WTC11 (cell line): Measurements from ENCODE around the gene GPATCH11. TPM values are rescaled to one million over a fixed set of nuclear protein-coding genes. Genes with fewer than 3 reads are reported as not detected.

Experiments used
- ATAC-seq: fragments of 200-7000 bp; cut with Tn5 transposase; 2 replicates; pipeline ENCODE4 v1.10.0; 2021; ENCODE audit warnings: mild to moderate bottlenecking, moderate library complexity
- CTCF ChIA-PET: fragments of 300-600 bp; sonication (Branson Sonifier 250); formaldehyde crosslinking; loops from one replicate; lab custom pipeline; 2021; ENCODE audit warnings: antibody characterized with exemption; lab: Charles Lee
- POLR2A ChIA-PET: fragments of 350-600 bp; sonication (Branson Sonifier 250); formaldehyde crosslinking; loops from one replicate; lab custom pipeline; 2021; ENCODE audit warnings: antibody characterized with exemption; lab: Charles Lee
- DNase-seq: peaks from one replicate; pipeline ENCODE4 v3.0.0; 2021; ENCODE audit warnings: low spot score
- H3K27ac Mint-ChIP-seq: 2 replicates; pipeline ENCODE4 v1.8.0; 2021; ENCODE audit warnings: mixed read lengths
- H3K27me3 Mint-ChIP-seq: 2 replicates; pipeline ENCODE4 v1.8.0; 2021; ENCODE audit warnings: low read depth, mild to moderate bottlenecking, moderate library complexity, mixed read lengths
- H3K36me3 Mint-ChIP-seq: 2 replicates; pipeline ENCODE4 v1.8.0; 2021; ENCODE audit warnings: mixed read lengths
- H3K4me1 Mint-ChIP-seq: 2 replicates; pipeline ENCODE4 v1.8.0; 2022; ENCODE audit warnings: mixed read lengths
- H3K4me3 Mint-ChIP-seq: 2 replicates; pipeline ENCODE4 v1.8.0; 2021; ENCODE audit warnings: mild to moderate bottlenecking, moderate library complexity, mixed read lengths
- H3K9me3 Mint-ChIP-seq: 2 replicates; pipeline ENCODE4 v1.8.0; 2021; ENCODE audit warnings: mixed read lengths
- ELF4 ChIP-seq: sonication (generic); formaldehyde crosslinking; IDR thresholded peaks from 2 replicates; pipeline ENCODE4 v1.8.1; 2022; ENCODE audit warnings: low read depth, mild to moderate bottlenecking, moderate library complexity, missing genetic modification reagents
- EMX1 ChIP-seq: fragments of 250-450 bp; sonication (Bioruptor Pico); IDR thresholded peaks from 2 replicates; pipeline ENCODE4 v1.8.0; 2021; ENCODE audit warnings: mild to moderate bottlenecking
- FOXJ3 ChIP-seq: sonication (generic); formaldehyde crosslinking; IDR thresholded peaks from 2 replicates; pipeline ENCODE4 v1.9.0; 2021; ENCODE audit warnings: missing genetic modification reagents, mild to moderate bottlenecking, borderline replicate concordance
- GRHL2 ChIP-seq: fragments of 250-450 bp; sonication (Bioruptor Pico); IDR thresholded peaks from 2 replicates; pipeline ENCODE4 v1.8.0; 2022; ENCODE audit warnings: mild to moderate bottlenecking, moderate library complexity; ENCODE audit not compliant: insufficient replicate concordance, severe bottlenecking
- IRF2 ChIP-seq: sonication (generic); formaldehyde crosslinking; IDR thresholded peaks from 2 replicates; pipeline ENCODE4 v1.8.0; 2022; ENCODE audit warnings: low read depth, missing genetic modification reagents, borderline replicate concordance
- PRRX2 ChIP-seq: fragments of 250-450 bp; sonication (Bioruptor Pico); IDR thresholded peaks from 2 replicates; pipeline ENCODE4 v1.8.0; 2021; ENCODE audit warnings: mild to moderate bottlenecking
- SMAD3 ChIP-seq: sonication (generic); formaldehyde crosslinking; IDR thresholded peaks from 2 replicates; pipeline ENCODE4 v1.8.0; 2022; ENCODE audit warnings: missing genetic modification reagents, mild to moderate bottlenecking, borderline replicate concordance
- TP53 ChIP-seq: sonication (generic); formaldehyde crosslinking; IDR thresholded peaks from 2 replicates; pipeline ENCODE4 v1.8.1; 2023; ENCODE audit warnings: mild to moderate bottlenecking, missing genetic modification reagents
- ZNF671 ChIP-seq: fragments of 250-450 bp; sonication (Bioruptor Pico); IDR thresholded peaks from 2 replicates; pipeline ENCODE4 v1.8.0; 2021; ENCODE audit warnings: mild to moderate bottlenecking
- total RNA-seq: library from RNA; stranded (reverse); gene quantifications from 3 replicates; pipeline ENCODE4 v1.2.3, GENCODE V29; 2021
- TF ChIP-seq, protein P1 (sequence below): sonication (generic); formaldehyde crosslinking; IDR thresholded peaks from 2 replicates; pipeline ENCODE4 v1.8.0; 2022; ENCODE audit warnings: mild to moderate bottlenecking, missing genetic modification reagents
- TF ChIP-seq, protein P2 (sequence below): sonication (generic); formaldehyde crosslinking; IDR thresholded peaks from 2 replicates; pipeline ENCODE4 v1.8.0; 2023; ENCODE audit warnings: mild to moderate bottlenecking, missing genetic modification reagents
- TF ChIP-seq, protein P3 (sequence below): sonication (generic); formaldehyde crosslinking; IDR thresholded peaks from 2 replicates; pipeline ENCODE4 v1.8.1; 2023; ENCODE audit warnings: mild to moderate bottlenecking, missing genetic modification reagents
- TF ChIP-seq, protein P4 (sequence below): fragments of 250-450 bp; sonication (Bioruptor Pico); IDR thresholded peaks from 2 replicates; pipeline ENCODE4 v1.9.0; 2021; ENCODE audit warnings: mild to moderate bottlenecking
- TF ChIP-seq, protein P5 (sequence below): sonication (generic); formaldehyde crosslinking; IDR thresholded peaks from 2 replicates; pipeline ENCODE4 v1.8.0; 2022; ENCODE audit warnings: mild to moderate bottlenecking, missing genetic modification reagents
- TF ChIP-seq, protein P6 (sequence below): sonication (generic); formaldehyde crosslinking; IDR thresholded peaks from 2 replicates; pipeline ENCODE4 v1.8.0; 2022; ENCODE audit warnings: mild to moderate bottlenecking, missing genetic modification reagents
- TF ChIP-seq, protein P7 (sequence below): sonication (generic); formaldehyde crosslinking; conservative IDR thresholded peaks from 2 replicates; pipeline ENCODE4 v1.8.1; 2023; ENCODE audit warnings: mild to moderate bottlenecking, low read depth, missing genetic modification reagents, moderate library complexity
- TF ChIP-seq, protein P8 (sequence below): sonication (generic); formaldehyde crosslinking; IDR thresholded peaks from 2 replicates; pipeline ENCODE4 v1.8.1; 2023; ENCODE audit warnings: mild to moderate bottlenecking, missing genetic modification reagents, moderate library complexity
- TF ChIP-seq, protein P9 (sequence below): sonication (generic); formaldehyde crosslinking; IDR thresholded peaks from 2 replicates; pipeline ENCODE4 v1.8.1; 2023; ENCODE audit warnings: mild to moderate bottlenecking, moderate library complexity, missing genetic modification reagents

Gene GPATCH11
- total RNA-seq, 1 experiment from 2014 or later, result 3.5 TPM

DNA sequence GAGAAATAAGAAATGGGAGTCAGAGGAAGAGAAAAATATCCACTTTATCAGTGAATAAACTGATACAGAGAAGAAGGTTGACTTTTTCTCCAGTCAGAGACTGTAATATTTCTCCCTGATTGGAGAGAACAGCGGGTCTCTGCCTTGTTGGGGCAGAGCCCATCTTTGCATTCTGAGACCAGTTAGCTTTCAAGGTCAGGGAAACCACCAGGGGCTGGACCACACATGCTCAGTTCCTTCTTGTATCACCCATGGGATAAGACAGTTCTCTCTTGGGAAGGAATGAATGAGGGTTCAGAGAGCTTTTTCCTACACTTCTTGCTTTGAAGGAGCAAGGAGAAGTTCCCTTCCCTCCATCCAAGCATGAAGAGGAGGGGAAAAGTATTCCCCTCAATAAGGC lies 12.2 kb downstream of the GPATCH11 start:
- no peaks in the 10 kb centered on the region for H3K36me3 Mint-ChIP-seq
- no peaks in the 10 kb centered on the region for H3K27me3 Mint-ChIP-seq
- H3K27ac Mint-ChIP-seq, result 0 out of 2 replicates have a peak overlapping the region, but pooled peaks have one; percentile 64
- ChIA-PET POLR2A (no interaction called here), CTCF (no interaction called here)
- no peaks in the 10 kb centered on the region for H3K9me3 Mint-ChIP-seq
- DNase-seq (no peak), ATAC-seq (no peak)
- no peaks in the 10 kb centered on the region for H3K4me1 Mint-ChIP-seq
- H3K4me3 Mint-ChIP-seq, result no peak overlapping the region
- TF ChIP-seq ELF4 (CRISPR knock-in tag) (no peak), ZNF671 (no peak), FOXJ3 (no peak), TP53 (CRISPR knock-in tag) (no peak), EMX1 (CRISPR knock-in tag) (no peak)
- TF ChIP-seq, protein P1, sequence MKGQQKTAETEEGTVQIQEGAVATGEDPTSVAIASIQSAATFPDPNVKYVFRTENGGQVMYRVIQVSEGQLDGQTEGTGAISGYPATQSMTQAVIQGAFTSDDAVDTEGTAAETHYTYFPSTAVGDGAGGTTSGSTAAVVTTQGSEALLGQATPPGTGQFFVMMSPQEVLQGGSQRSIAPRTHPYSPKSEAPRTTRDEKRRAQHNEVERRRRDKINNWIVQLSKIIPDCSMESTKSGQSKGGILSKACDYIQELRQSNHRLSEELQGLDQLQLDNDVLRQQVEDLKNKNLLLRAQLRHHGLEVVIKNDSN (CRISPR knock-in tag), result no peak
- TF ChIP-seq, protein P2, sequence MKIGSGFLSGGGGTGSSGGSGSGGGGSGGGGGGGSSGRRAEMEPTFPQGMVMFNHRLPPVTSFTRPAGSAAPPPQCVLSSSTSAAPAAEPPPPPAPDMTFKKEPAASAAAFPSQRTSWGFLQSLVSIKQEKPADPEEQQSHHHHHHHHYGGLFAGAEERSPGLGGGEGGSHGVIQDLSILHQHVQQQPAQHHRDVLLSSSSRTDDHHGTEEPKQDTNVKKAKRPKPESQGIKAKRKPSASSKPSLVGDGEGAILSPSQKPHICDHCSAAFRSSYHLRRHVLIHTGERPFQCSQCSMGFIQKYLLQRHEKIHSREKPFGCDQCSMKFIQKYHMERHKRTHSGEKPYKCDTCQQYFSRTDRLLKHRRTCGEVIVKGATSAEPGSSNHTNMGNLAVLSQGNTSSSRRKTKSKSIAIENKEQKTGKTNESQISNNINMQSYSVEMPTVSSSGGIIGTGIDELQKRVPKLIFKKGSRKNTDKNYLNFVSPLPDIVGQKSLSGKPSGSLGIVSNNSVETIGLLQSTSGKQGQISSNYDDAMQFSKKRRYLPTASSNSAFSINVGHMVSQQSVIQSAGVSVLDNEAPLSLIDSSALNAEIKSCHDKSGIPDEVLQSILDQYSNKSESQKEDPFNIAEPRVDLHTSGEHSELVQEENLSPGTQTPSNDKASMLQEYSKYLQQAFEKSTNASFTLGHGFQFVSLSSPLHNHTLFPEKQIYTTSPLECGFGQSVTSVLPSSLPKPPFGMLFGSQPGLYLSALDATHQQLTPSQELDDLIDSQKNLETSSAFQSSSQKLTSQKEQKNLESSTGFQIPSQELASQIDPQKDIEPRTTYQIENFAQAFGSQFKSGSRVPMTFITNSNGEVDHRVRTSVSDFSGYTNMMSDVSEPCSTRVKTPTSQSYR, result no peak
- TF ChIP-seq, protein P3, sequence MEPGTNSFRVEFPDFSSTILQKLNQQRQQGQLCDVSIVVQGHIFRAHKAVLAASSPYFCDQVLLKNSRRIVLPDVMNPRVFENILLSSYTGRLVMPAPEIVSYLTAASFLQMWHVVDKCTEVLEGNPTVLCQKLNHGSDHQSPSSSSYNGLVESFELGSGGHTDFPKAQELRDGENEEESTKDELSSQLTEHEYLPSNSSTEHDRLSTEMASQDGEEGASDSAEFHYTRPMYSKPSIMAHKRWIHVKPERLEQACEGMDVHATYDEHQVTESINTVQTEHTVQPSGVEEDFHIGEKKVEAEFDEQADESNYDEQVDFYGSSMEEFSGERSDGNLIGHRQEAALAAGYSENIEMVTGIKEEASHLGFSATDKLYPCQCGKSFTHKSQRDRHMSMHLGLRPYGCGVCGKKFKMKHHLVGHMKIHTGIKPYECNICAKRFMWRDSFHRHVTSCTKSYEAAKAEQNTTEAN (CRISPR knock-in tag), result no peak
- TF ChIP-seq, protein P4, sequence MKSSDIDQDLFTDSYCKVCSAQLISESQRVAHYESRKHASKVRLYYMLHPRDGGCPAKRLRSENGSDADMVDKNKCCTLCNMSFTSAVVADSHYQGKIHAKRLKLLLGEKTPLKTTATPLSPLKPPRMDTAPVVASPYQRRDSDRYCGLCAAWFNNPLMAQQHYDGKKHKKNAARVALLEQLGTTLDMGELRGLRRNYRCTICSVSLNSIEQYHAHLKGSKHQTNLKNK, result no peak
- TF ChIP-seq, protein P5, sequence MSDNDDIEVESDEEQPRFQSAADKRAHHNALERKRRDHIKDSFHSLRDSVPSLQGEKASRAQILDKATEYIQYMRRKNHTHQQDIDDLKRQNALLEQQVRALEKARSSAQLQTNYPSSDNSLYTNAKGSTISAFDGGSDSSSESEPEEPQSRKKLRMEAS (CRISPR knock-in tag), result no peak
- TF ChIP-seq, protein P6, sequence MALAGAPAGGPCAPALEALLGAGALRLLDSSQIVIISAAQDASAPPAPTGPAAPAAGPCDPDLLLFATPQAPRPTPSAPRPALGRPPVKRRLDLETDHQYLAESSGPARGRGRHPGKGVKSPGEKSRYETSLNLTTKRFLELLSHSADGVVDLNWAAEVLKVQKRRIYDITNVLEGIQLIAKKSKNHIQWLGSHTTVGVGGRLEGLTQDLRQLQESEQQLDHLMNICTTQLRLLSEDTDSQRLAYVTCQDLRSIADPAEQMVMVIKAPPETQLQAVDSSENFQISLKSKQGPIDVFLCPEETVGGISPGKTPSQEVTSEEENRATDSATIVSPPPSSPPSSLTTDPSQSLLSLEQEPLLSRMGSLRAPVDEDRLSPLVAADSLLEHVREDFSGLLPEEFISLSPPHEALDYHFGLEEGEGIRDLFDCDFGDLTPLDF (CRISPR knock-in tag), result no peak

DNA sequence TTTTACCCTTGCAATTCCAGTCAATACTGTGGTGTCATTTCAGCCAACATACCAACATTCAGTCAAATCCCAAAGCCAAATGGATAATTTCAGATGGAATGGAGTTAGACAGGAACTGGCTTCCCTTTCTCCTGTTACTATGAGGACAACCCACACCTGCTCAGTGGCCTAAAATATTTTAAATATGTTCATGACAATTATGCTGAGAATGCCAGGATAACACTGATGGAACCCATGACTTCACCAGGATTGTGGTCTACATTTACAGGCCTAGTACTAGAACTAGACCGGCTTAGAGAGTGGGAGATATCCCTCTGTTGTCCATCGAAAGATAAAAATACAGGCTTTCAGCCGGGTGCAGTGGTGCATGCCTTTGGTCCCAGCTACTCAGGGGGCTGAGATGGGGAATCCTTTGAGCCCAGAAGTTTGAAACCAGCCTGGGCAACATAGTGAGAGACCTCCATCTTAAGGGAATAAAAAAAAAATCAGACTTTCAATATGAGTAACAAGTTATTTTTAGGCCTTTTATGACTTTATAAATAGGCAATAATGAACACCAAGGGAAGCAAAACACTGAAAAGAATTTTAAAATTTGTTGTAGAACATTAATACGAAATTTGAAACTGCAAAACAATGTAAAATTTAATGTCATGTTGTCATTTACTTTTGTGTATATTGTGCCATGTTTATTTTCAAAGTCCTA lies 14.2 kb downstream of the GPATCH11 start:
- DNase-seq (no peak), ATAC-seq (no peak)
- no peak overlapping the region for H3K27ac Mint-ChIP-seq
- CTCF ChIA-PET, result no interaction called here
- no peaks in the 10 kb centered on the region for H3K27me3 Mint-ChIP-seq
- H3K4me3 Mint-ChIP-seq, result no peak overlapping the region
- H3K9me3 Mint-ChIP-seq, result no peaks in the 10 kb centered on the region
- H3K4me1 Mint-ChIP-seq, result no peaks in the 10 kb centered on the region
- H3K36me3 Mint-ChIP-seq, result 0 out of 2 replicates have a peak, but pooled peaks cover under 1% of the 10 kb centered on the region
- POLR2A ChIA-PET, result no interaction called here
- TF ChIP-seq IRF2 (CRISPR knock-in tag) (no peak), SMAD3 (CRISPR knock-in tag) (no peak), GRHL2 (no peak), PRRX2 (no peak)
- TF ChIP-seq, protein P7, sequence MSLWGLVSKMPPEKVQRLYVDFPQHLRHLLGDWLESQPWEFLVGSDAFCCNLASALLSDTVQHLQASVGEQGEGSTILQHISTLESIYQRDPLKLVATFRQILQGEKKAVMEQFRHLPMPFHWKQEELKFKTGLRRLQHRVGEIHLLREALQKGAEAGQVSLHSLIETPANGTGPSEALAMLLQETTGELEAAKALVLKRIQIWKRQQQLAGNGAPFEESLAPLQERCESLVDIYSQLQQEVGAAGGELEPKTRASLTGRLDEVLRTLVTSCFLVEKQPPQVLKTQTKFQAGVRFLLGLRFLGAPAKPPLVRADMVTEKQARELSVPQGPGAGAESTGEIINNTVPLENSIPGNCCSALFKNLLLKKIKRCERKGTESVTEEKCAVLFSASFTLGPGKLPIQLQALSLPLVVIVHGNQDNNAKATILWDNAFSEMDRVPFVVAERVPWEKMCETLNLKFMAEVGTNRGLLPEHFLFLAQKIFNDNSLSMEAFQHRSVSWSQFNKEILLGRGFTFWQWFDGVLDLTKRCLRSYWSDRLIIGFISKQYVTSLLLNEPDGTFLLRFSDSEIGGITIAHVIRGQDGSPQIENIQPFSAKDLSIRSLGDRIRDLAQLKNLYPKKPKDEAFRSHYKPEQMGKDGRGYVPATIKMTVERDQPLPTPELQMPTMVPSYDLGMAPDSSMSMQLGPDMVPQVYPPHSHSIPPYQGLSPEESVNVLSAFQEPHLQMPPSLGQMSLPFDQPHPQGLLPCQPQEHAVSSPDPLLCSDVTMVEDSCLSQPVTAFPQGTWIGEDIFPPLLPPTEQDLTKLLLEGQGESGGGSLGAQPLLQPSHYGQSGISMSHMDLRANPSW (CRISPR knock-in tag), result no peak
- TF ChIP-seq, protein P8, sequence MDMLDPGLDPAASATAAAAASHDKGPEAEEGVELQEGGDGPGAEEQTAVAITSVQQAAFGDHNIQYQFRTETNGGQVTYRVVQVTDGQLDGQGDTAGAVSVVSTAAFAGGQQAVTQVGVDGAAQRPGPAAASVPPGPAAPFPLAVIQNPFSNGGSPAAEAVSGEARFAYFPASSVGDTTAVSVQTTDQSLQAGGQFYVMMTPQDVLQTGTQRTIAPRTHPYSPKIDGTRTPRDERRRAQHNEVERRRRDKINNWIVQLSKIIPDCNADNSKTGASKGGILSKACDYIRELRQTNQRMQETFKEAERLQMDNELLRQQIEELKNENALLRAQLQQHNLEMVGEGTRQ (CRISPR knock-in tag), result no peak
- TF ChIP-seq, protein P9, sequence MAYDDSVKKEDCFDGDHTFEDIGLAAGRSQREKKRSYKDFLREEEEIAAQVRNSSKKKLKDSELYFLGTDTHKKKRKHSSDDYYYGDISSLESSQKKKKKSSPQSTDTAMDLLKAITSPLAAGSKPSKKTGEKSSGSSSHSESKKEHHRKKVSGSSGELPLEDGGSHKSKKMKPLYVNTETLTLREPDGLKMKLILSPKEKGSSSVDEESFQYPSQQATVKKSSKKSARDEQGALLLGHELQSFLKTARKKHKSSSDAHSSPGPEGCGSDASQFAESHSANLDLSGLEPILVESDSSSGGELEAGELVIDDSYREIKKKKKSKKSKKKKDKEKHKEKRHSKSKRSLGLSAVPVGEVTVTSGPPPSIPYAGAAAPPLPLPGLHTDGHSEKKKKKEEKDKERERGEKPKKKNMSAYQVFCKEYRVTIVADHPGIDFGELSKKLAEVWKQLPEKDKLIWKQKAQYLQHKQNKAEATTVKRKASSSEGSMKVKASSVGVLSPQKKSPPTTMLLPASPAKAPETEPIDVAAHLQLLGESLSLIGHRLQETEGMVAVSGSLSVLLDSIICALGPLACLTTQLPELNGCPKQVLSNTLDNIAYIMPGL (CRISPR knock-in tag), result no peak
- TF ChIP-seq, protein P1 (CRISPR knock-in tag), result no peak
